Measurements from ENCODE around the gene SMCR8. TPM values are rescaled to one million over a fixed set of nuclear protein-coding genes. Genes with fewer than 3 reads are reported as not detected.
A peak's percentile ranks its signal among the peaks of the same experiment; 100 is the strongest.
"Not testable (repeated sequence)": the region's sequence is repeated elsewhere in the genome, so short reads cannot be mapped to it uniquely, and the experiment has no call there.

SMCR8 gene, protein sequence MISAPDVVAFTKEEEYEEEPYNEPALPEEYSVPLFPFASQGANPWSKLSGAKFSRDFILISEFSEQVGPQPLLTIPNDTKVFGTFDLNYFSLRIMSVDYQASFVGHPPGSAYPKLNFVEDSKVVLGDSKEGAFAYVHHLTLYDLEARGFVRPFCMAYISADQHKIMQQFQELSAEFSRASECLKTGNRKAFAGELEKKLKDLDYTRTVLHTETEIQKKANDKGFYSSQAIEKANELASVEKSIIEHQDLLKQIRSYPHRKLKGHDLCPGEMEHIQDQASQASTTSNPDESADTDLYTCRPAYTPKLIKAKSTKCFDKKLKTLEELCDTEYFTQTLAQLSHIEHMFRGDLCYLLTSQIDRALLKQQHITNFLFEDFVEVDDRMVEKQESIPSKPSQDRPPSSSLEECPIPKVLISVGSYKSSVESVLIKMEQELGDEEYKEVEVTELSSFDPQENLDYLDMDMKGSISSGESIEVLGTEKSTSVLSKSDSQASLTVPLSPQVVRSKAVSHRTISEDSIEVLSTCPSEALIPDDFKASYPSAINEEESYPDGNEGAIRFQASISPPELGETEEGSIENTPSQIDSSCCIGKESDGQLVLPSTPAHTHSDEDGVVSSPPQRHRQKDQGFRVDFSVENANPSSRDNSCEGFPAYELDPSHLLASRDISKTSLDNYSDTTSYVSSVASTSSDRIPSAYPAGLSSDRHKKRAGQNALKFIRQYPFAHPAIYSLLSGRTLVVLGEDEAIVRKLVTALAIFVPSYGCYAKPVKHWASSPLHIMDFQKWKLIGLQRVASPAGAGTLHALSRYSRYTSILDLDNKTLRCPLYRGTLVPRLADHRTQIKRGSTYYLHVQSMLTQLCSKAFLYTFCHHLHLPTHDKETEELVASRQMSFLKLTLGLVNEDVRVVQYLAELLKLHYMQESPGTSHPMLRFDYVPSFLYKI
- 13.0 and 15.4 TPM in 2 replicates for total RNA-seq (2014; rRNA removed; shearing (Covaris generic))
- 6.6 and 8.4 TPM in 2 replicates for polyA plus RNA-seq (2015; cell fraction: cytosol; rRNA removed)
- polyA plus RNA-seq (2015; cell fraction: nucleus; rRNA removed), result 12.1 and 13.8 TPM in 2 replicates

DNA sequence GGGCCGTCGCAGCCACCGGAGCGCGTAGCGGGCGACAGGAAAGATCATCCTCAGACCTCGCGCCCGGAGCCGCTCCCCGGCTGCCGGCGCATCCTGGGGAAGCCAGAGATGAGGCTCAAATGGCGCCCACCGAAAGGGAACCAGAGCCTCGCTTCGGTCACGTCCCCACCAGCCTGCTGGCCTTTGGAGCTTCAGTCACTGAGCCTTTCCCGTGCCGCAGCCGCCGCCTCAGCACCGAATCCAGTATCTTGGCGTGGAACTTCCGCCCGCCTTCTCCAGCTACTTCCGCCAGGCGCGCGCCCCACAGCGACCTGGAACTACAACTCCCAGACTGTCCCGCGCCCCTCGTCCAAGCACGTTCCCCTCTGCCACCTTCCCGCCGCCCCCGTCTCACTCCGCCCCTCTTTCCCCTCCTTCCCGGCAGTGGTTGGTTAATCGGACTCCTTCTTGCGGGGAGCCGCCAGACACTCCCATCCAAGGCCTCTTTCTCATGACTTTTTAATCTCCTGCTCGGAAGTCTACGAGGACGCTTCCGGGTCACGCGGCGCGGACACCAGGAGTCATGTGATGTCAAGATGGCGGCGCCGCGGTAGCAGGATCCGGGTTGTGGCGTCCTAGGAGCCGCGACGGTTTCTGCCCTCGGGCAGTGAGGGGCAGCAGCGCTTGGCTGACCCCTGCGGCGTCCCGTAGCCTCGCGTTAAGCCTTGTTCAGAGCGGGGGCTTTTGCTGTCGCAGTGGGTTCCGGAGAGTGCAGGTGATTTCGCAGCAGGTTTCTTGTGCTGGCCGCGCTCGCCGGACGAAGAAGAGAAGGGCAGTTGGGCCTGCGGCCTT is at the start of gene SMCR8, which contains the start of gene TOP3A:
SMCR8 (plus strand) TSS at position 563 of the 831 bp plus-strand sequence. CDS start 497 bp downstream, outside the sequence.
TOP3A (minus strand) TSS at position 264 of the 831 bp plus-strand sequence; CDS start at position 48, 216 bp downstream.
- DNase-seq (ENCODE audit: low read depth), result peak; percentile 97

DNA sequence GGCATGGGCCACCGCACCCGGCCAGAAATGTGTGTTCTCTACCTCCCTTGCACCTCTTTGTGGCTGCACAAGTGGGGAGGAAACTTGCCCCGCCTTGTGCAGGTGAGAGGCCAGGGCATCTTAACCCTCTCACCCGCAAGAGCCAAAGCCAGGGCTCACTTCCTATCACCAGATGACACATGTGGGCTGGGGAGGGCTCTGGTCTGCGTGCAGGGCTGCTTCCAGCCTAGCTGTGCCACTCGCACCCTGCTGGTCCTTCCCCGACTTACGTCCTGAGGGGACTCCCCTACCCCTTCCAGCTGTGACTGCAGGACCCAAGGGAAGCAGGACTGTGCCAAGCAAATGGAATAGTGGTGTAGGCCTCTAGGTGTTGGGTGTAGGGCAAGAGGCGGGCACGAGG is 47.7 kb upstream of the SMCR8 start:
- no peak for DNase-seq (ENCODE audit: low read depth)

DNA sequence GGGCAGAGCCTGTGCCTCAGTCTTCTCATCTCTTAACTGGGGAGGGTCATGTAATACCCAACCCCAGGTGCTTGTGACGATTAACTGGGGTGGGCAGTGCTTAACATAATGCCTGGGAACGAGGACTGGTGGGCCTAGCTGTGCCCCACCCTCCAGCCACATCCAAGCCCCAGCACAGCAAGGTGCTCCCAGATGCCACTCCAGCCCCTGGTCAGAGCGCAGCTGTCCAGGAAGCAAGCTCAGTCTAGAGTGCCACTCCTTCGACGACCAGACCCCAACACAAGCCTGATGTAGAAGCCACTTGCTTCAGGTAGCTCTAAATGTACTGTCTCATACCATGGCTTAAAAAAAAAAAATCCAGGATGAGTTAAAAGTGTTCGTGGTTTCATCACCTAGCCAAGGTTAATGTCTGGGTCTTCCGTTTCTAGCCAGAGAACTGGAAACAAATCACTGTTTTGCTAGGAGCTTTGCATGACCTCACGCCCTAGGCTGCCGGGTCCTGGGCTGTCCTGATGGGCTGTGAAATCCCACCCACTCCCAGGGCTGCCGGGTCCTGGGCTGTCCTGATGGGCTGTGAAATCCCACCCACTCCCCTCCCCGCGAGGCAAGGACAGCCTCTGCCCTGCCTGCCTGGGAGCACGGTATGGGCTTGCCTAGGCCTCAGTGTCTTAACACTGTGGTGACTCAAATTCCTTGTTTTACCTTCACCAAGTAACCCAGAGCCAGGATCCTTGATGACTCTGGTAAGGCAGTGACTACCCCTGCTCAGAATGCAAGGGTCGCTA is 47.0 kb upstream of the SMCR8 start:
- DNase-seq (ENCODE audit: low read depth), result peak; percentile 35

DNA sequence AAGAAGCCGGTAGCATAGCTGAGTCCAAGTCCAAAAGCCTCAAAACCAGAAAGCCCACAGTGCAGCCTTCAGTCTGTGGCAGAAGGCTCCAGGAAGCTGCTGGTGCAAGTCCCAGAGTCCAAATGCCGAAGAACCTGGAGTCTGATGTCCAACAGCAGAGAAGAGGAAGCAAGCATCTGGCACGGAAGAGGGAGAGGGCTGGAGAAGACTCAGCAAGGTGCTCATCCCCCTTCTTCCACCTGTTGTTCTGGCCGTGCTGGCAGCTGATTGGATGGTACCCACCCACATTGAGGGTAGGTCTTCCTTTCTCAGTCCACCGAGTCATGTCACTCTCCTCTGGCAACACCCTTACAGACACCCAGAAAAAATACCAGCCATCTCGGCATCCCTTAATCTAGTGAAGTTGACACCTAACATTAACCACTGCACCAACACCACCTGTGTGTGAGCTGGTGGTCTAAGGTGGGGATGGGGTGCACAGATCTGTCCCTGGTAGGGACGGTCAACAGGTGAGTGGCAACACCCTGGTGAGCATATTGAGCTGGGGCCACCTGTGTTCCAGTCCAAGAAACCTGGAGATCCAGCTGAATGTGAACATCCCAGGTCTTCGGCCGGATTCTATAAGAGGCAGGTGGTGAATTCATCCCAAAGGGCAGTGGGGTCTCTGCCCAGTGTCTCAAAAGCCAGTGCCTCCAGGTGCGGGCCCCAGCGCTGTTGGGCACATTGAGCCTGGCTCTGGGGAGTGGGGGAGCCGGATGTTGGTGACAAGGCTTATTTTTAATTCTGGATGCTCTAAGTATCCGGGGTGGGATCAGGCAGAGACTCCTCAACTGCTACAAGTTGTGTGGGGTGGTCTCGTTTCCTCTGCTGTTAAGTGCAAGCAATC is 44.8 kb upstream of the SMCR8 start:
- no peak for DNase-seq (ENCODE audit: low read depth)

DNA sequence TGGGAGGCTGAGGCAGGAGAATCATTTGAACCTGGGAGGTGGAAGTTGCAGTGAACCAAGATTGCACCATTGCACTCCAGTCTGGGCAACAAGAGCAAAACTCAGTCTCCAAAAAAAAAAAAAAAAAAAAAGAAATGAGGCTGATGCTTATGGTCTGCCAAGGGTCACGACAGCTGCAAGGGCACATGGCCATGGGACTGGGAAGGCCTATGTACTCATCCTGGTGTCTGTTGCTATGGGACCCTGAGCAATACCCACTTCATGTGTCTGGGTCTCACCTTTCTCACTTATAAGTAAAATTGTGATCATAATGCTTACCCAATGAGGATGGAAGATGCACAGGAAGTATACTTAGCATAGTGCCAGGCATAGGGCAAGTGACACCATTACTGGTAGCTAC is 38.0 kb upstream of the SMCR8 start:
- DNase-seq (ENCODE audit: low read depth), result no peak

DNA sequence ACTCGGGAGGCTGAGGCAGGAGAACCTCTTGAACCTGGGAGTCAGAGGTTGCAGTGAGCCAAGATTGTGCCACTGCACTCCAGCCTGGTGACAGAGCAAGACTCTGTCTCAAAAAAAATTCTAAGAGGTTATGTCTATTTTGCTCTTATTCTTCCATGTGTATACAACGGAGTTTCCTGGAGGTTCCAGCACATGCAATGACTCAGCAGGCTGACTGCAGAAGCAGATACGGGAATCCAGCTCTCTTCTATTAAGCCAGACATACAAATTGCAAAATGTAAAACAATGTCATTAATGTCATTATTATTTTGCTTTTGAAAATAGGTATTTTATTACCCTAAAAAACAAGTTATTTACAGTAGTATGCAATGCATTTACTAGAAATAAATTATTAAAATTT is 36.2 kb upstream of the SMCR8 start:
- DNase-seq (ENCODE audit: low read depth), result no peak

DNA sequence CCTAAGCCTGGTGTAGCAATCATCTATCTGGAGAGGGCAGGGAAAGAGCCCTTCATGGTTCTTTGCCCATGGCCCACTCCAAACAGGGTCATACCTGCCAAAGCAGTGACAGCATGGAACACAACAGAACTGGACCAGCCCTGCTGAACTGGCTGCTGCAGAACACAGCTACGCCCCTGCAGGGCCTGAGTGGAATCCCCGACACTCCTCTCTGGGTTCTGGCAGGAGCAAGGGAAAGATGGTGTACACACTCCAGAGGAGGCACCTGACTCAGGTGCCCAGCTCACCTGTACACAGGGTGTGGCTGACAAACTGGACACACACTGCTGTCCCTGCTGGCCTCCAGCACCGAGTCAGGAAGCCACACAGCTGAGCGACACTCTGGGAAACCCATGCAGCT is 34.8 kb upstream of the SMCR8 start:
- DNase-seq (ENCODE audit: low read depth), result no peak

DNA sequence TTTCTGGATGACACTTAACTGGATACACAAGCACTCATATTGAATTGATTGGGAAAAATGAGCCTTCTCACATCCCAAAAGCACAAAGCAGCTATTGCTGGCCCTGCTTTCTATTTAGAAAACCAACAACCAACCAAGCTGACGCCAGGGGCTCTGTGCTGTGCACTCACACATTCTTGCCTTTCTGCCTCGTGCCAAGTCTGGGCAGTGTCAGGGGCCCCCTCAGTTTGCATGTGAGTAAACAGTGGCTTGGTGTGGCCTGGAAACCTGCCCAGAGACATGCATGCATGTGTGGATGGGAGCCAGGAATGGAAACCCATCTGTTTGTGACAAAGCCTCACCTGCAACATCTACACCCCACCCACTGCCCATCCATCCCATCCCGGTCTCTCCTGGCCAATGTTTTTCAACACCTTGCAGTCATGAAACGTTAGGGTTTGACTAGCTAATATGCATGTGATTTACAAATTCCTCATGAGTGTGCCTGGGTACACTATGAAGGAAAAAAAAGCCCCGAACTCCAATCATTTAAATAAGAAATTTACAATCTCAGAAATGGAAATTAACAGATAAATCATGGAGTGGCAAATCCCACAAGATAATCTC is 34.2 kb upstream of the SMCR8 start:
- DNase-seq (ENCODE audit: low read depth), result no peak

DNA sequence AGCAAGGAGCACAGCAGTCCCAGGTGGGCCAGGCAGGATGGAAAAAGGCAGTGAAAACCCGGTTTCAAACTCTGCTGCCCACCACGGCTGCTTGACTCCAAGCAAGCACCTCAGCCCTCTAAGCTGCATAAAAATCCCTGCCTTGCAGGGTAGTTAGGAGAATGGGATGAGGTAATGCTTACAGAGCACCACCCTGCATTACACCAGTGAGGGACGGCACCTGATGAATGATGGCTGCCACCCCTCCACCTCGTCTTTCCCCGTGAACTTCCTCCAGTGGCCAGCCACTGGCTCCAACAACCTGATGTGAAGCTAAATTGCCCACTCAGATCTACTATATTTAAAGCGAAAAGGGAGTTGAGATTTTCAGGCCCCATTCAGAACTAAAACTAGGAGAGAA is 33.3 kb upstream of the SMCR8 start:
- DNase-seq (ENCODE audit: low read depth), result no peak

DNA sequence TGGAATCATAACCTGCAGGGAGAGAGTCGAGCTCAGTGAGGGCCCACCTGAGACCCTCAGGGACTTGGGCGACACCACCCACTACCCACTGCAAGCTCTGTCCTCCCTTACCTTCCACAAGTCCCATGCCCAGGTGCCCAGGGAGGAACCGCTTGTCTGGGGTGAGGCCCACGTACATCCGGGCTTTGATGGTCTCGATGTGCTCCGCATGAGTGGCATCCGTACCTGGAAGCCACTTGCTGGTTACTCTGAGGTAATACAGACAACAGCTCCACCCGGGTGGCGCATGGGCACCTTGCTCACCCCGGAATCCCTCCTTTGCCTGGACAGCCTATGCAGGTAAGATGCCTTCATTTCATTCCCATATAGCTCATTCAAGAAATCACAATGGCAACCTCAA is 29.8 kb upstream of the SMCR8 start:
- no peak for DNase-seq (ENCODE audit: low read depth)

DNA sequence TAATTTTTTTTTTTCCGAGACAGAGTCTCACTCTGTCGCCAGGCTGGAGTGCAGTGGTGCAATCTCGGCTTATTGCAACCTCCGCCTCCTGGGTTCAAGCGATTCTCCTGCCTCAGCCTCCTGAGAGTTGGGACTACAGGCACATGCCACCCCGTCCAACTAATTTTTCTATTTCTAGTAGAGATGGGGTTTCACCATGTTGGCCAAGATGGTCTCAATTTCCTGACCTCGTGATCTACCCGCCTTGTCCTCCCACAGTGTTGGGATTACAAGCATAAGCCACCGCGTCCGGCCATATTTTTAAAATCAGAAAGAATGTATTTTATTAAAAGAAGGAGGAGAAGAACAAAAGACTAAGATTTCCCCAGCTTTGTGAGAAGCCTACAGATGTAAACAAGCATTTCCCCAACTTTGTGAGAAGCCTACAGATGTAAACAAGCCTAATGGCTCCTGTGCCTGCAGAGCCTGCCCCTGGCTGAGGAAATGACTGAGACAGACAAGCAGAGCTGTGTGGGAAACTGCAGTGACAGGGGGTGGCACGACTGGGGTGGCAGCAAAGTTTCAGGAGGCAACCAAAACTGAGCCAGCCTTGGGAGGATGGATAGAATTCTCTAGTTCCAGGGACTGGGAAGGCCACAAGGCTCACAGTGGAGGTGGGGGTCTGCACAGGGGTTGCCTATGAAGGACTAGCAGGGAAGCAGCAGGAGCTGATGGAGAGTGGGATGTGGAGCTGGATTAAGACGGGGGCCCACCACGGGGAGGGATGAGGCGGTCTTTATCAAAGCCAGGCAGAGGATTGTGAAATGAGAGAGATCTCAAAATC is 23.2 kb upstream of the SMCR8 start:
- DNase-seq (ENCODE audit: low read depth), result no peak

DNA sequence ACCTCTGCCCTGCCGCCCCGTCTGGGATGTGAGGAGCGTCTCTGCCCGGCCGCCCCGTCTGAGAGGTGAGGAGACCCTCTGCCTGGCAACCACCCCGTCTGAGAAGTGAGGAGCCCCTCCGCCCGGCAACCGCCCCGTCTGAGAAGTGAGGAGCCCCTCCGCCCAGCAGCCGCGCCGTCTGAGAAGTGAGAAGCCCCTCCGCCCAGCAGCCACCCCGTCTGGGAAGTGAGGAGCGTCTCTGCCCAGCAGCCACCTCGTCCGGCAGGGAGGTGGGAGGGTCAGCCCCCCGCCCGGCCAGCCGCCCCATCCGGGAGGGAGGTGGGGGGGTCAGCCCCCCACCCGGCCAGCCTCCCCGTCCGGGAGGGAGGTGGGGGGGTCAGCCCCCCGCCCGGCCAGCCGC is 17.0 kb upstream of the SMCR8 start:
- not testable (repeated sequence) for DNase-seq (ENCODE audit: low read depth)

DNA sequence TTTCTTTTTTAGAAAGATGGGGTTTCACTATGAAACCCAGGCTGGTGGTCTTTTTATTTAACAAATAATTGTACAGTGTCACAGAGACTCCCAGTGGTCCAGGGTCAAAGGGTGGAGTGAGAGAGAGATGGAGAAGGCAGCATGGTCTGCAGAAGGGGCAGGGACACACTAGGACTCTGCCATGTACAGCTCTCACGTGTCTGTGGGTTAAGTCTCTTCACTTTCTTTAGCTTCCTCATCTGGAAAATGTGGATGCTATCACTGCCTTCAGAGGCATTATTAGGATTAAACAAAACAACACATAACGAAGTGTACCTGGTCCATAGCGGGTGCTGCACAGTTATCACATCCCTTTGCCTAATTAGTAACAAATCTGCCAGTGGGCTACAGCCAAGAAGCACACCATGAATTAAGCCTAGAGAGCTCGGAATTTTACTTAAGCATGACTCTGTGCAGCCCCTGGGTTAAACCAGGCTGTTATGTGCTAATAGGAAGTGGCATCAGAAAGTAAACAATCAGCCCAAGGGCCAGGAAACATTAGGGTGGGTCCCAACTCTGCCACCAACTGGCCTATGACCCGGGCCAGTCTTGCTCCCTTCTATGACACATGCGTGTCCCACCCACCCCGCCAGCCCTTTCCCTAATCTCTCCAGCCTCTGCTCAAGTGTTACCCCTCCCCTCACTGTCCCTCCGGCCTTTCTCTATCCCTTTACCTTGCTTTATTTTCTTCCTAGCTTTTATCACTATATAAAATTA is 14.2 kb upstream of the SMCR8 start:
- DNase-seq (ENCODE audit: low read depth), result no peak

DNA sequence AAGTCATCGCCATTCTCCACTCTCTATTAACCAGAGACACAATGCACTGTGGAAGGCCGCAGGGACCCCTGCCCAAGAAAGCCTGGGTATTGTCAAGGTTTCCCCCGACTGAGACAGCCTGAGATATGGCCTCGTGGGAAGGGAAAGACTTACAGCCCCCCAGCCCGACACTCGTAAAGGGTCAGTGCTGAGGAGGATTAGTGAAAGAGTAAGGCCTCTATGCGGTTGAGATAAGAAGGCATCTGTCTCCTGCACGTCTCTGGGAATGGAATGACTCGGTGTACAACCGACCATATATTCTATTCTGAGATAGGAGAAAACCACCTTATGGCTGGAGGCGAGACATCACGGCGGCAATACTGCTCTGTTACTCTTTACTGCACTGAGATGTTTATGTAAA is 11.9 kb upstream of the SMCR8 start:
- DNase-seq (ENCODE audit: low read depth), result not testable (repeated sequence)

DNA sequence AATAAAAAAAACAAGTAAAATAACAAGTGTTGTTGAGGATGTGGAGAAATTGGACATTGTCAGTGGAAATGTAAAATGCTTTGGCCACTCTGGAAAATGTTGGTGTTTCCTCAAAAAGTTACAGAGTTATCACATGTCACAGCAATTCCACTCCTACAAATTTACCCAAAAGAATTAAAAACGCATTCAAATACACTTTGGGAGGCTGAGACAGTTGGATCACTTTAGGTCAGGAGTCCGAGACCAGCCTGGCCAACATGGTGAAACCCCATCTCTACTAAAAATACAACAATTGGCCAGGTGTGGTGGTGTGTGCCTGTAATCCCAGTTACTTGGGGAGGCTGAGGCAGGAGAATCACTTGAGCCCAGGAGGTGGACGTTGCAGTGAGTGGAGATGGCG is 5.9 kb upstream of the SMCR8 start:
- DNase-seq (ENCODE audit: low read depth), result no peak

DNA sequence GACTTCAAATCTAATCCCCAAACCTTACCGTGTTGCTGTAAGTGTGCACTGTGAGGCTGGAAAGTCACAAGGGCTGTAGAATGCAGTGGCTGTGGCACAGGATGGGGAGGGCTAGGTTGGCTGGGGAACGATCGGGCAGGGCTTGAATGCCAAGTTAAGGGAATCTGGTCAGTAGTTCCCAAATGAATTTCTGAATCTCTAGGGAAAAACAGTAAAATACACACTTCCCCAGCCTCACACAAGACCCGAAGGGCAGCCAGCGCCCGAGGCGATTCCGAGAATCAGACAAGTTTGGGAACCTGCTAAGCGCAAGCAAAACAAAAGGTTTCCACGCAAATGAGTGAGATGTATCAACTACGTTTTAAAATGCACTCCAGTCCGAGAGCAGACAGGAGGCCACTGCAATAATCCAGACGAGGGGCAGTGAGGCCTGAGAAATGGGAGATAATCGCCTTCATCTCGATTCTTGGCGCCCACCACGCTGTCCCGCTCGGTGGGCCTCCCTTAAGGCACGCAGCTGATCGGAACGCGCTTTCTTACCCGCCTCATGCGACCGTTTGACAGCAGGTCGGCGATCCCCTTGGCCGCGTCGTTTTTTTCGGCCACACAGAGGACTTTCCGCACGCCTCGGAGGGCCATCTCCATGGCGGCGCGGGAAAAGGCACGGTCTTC is 898 bp upstream of the SMCR8 start:
- DNase-seq (ENCODE audit: low read depth), result no peak

DNA sequence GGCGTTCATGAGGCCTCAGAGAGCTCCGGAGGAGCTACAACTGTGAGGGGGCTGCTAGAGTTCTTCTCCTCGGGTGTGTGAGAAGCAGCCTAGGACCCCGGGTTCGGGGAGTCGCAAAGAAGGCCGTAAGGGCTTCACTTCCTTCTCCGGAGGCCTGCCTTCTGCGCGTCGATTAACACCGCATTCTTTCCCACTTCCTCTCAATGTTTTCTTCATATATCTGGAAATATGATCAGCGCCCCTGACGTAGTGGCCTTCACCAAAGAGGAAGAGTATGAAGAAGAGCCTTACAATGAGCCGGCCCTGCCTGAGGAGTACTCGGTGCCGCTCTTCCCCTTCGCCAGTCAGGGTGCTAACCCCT is 449 bp downstream of the SMCR8 start:
- no peak for DNase-seq (ENCODE audit: low read depth)

All from HT1080 (cell line).